T-helper 2 cell treated with Interferon-gamma antibody and Interleukin-4, amounts not matched to agents 5 μg/mL and 100 μg/mL, for 36 hours (primary cell): ENCODE data around the gene HUNK.
"Not testable (repeated sequence)": the region's sequence is repeated elsewhere in the genome, so short reads cannot be mapped to it uniquely, and the experiment has no call there.

ENCODE experiments used
- DNase-seq: peaks from one replicate; pipeline ENCODE4 v3.0.0; 2021; ENCODE audit warnings: low spot score
- H3K27ac Mint-ChIP-seq: one replicate; pipeline ENCODE4 v1.8.0; 2021; ENCODE audit warnings: mild to moderate bottlenecking, mixed read lengths
- H3K27me3 Mint-ChIP-seq: one replicate; pipeline ENCODE4 v1.8.0; 2021; ENCODE audit warnings: low read depth, mixed read lengths
- H3K36me3 Mint-ChIP-seq: one replicate; pipeline ENCODE4 v1.8.0; 2021; ENCODE audit warnings: low read depth, mixed read lengths
- H3K4me1 Mint-ChIP-seq: one replicate; pipeline ENCODE4 v1.8.0; 2021; ENCODE audit warnings: low read depth, mixed read lengths
- H3K4me3 Mint-ChIP-seq: one replicate; pipeline ENCODE4 v1.8.0; 2022; ENCODE audit warnings: mild to moderate bottlenecking, moderate library complexity, mixed read lengths
- H3K9me3 Mint-ChIP-seq: one replicate; pipeline ENCODE4 v1.8.0; 2021; ENCODE audit warnings: mixed read lengths

The HUNK gene

DNA sequence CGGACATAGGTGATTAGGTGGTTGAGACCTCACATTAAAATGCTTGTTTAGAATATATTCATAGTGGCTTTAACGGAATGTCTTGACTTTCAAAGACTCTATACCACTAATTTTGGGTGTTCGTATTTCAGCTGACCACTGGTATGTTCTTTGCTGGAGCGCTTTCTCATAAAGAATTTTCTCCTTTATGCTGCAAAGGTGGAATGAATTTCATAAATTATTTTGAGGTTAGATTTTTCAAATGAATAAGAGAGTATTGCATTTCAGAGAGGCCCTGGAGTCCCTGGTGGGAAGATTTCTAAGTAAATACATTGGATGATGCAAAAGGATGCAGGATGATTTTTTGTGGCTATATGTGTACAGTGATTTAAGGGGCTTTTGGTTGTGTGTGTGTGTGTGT, 55.8 kb downstream of the HUNK start:
- Mint-ChIP-seq H3K4me1 (no peaks in the 10 kb centered on the region), H3K36me3 (no peaks in the 10 kb centered on the region), H3K27me3 (peaks cover 2% of the 10 kb centered on the region), H3K4me3 (no peak overlapping the region), H3K27ac (no peak overlapping the region), H3K9me3 (peaks cover 4% of the 10 kb centered on the region)
- no peak for DNase-seq

DNA sequence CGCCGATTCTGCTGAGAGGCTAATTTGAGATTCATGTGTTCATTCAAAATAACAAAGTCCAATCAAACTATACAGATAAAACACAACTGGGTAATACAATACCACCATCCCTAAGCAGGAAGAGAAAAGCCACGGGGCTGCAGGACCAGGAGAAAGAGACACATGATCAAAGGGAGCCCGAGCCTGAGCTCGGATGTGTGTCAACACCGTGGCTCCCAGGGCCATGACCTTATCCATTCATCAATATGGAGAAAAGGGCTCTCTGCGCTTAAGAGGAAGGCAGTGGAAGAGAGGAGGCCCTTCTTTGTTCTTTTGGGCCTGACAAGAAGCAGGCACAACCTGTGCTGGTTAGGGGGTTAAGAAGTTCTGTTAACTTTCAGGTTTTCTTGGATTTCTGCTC, 56.7 kb downstream of the HUNK start:
- Mint-ChIP-seq H3K36me3 (no peaks in the 10 kb centered on the region), H3K9me3 (peaks cover 4% of the 10 kb centered on the region)

DNA sequence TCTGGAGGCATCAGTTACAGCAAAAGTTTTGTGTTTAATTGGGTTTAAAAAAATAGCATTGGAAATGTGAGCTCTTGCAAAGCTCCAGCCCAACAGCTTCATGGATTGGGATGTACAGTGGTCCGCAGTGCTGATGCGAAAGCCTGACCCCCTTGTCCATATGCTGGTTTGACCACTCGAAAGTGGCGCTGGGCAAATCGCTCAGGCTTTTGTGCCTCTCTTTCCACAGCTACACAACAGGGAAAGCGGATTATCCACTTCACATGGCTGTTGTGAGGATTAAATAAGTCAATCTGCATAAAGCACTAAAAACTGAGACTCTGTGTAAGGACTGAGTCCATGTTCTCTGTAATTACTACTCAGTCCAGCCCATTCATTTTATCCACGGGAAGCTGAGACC, 57.2 kb downstream of the HUNK start:
- Mint-ChIP-seq H3K4me1 (no peaks in the 10 kb centered on the region), H3K36me3 (no peaks in the 10 kb centered on the region), H3K27ac (no peak overlapping the region), H3K27me3 (peaks cover 2% of the 10 kb centered on the region), H3K4me3 (no peak overlapping the region), H3K9me3 (peaks cover 4% of the 10 kb centered on the region)
- no peak for DNase-seq

More for the DNA sequence above, 56.7 kb downstream of the HUNK start:
- H3K27ac Mint-ChIP-seq, result no peak overlapping the region
- no peak overlapping the region for H3K4me3 Mint-ChIP-seq
- peaks cover 2% of the 10 kb centered on the region for H3K27me3 Mint-ChIP-seq
- no peaks in the 10 kb centered on the region for H3K4me1 Mint-ChIP-seq
- no peak for DNase-seq

DNA sequence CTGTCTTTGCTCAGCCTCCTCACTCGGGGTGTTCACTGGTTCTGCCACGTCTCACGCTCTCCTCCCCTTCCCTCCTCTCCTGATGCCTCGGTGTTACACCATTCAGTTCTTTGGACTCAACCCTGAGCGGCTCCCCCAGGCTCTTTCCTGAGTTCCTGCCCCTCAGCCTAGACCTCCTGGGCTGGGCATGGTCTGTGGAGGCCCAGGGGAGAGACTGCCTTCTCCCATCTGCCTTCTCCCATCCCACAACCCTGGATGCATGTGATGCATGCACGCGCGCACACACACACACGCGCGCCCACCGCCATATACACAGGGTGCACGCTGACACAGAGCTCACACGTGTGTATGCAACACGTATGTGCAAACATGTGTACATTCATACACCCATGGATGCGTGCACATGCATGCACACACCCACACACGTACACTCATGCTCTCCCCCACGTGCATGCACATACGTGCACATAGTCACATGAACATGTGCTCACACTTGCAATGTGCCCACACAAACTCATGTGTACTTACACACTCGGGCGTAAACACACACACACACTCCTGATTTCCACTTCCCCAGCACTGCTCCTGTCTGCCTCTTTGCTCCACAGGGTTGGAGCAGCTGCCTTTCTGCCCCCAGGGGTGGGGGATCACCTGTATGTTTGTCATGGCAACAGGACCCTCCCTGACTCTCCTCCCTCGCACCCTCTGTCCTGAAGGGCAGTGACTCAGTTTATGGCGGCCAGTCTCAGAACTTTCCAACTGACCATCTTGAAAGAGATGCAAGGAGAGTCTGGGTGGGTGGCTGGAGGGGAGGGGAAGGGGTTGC, 59.0 kb downstream of the HUNK start:
- H3K27ac Mint-ChIP-seq, result no peak overlapping the region
- no peaks in the 10 kb centered on the region for H3K4me1 Mint-ChIP-seq

DNA sequence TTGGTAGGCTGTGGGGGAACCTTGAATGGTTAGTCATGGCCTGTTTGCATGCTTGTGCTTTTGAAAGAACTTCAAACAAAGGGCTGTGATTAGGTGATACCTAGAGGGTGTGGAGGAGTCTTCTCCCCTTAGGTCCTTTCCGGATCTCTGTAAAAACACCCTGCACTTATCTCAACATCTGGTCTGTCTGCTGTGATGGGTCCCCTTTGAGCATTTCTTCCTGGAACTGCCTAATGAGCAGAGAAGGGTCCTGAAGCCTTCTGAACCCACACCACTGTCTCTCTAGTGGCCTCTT, 59.6 kb downstream of the HUNK start:
- H3K4me1 Mint-ChIP-seq, result no peaks in the 10 kb centered on the region
- no peak overlapping the region for H3K27ac Mint-ChIP-seq
- no peak overlapping the region for H3K4me3 Mint-ChIP-seq
- DNase-seq, result no peak
- H3K9me3 Mint-ChIP-seq, result no peaks in the 10 kb centered on the region
- peaks cover 2% of the 10 kb centered on the region for H3K27me3 Mint-ChIP-seq
- no peaks in the 10 kb centered on the region for H3K36me3 Mint-ChIP-seq

More for the DNA sequence above, 59.0 kb downstream of the HUNK start:
- no peak overlapping the region for H3K4me3 Mint-ChIP-seq
- H3K36me3 Mint-ChIP-seq, result no peaks in the 10 kb centered on the region
- peaks cover 2% of the 10 kb centered on the region for H3K27me3 Mint-ChIP-seq
- no peaks in the 10 kb centered on the region for H3K9me3 Mint-ChIP-seq
- DNase-seq, result no peak

DNA sequence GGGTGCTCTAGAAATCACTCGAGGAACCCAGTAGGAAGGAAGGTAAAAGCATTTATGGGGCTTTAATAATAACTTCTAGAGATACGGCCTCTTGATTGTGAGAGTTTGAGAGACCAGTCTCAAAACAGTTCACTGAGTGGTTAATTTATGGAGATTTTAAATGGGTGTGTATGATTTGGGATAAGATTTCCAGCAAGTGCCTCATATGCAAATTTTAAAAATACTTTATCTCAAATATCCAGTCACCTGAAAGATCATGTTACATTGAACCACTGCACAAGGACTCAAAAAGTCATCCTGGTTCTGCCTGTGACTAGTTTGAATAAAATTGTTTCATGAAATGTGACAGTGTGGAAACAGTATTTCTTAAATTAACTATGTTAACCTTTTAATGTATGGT, 64.5 kb downstream of the HUNK start:
- H3K4me1 Mint-ChIP-seq, result no peaks in the 10 kb centered on the region
- H3K36me3 Mint-ChIP-seq, result no peaks in the 10 kb centered on the region

DNA sequence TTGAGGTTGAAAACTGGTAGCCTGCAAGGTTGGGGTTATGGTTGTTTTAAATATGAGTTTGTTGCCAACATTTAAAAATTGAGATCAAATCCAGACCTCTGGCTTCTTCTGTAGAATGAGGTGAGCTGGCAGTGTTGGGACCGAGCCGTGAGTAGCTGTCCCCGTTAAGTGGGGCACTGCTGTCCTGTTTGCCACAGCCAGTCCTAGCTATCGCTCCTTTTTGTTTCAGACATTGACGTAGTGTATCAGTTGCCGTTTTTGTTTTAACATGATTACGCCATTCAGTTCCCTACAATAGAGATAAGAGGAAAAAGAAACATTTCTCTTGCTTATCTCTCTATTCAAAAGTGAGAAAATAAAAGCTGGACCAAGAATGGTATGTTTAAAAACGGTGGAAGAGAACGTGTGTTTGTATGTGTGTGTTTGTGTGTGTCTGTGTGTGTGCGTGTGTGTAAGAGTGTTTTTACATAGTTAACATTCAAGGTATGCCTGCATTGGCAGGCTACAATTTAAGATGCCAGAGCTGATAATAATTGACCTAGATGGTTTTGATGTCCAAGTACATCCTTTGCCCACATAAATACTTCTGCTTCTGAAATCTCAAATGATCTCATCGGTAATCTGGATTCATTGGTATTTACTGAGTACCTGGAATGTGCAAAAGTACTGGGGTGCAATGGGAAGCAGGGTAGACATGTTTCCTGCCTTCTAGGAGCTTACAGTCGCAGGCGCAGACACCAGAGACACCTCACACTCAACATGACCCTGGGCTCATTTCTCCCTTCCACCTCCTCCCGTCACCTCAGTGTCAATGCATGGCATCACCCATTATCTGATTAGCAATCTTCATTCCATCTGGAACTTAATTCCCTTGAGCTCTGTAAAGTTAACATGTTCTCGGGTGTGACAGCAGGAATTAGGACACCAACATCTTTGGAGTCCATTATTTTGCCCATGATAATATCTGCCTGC, 65.8 kb downstream of the HUNK start:
- H3K4me3 Mint-ChIP-seq, result no peak overlapping the region
- no peak for DNase-seq
- no peak overlapping the region for H3K27ac Mint-ChIP-seq
- H3K9me3 Mint-ChIP-seq, result no peaks in the 10 kb centered on the region
- no peaks in the 10 kb centered on the region for H3K36me3 Mint-ChIP-seq
- H3K4me1 Mint-ChIP-seq, result no peaks in the 10 kb centered on the region
- peaks cover 5% of the 10 kb centered on the region for H3K27me3 Mint-ChIP-seq

More for the DNA sequence above, 64.5 kb downstream of the HUNK start:
- Mint-ChIP-seq H3K4me3 (no peak overlapping the region), H3K27ac (no peak overlapping the region), H3K9me3 (no peaks in the 10 kb centered on the region), H3K27me3 (peaks cover 3% of the 10 kb centered on the region)
- DNase-seq, result no peak

DNA sequence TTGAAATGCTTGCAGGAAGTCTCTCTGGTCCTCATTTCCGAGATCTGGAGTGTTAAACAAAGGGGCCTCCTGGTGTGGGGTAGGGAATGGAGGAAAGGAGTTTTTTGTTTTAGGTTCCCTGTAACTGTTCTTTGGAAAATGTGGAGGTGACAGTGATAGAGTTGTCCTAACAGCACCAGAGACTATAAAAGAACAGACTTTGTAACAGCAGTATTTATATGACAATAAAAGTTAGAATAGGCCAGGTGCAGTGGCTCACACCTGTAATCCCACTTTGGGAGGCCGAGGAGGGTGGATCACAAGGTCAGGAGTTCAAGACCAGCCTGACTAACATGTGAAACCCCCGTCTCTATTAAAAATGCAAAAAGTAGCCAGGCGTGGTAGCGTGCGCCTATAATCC, 68.9 kb downstream of the HUNK start:
- Mint-ChIP-seq H3K4me3 (no peak overlapping the region), H3K36me3 (no peaks in the 10 kb centered on the region), H3K4me1 (no peaks in the 10 kb centered on the region), H3K27me3 (peaks cover 8% of the 10 kb centered on the region), H3K9me3 (no peaks in the 10 kb centered on the region), H3K27ac (no peak overlapping the region)
- no peak for DNase-seq

DNA sequence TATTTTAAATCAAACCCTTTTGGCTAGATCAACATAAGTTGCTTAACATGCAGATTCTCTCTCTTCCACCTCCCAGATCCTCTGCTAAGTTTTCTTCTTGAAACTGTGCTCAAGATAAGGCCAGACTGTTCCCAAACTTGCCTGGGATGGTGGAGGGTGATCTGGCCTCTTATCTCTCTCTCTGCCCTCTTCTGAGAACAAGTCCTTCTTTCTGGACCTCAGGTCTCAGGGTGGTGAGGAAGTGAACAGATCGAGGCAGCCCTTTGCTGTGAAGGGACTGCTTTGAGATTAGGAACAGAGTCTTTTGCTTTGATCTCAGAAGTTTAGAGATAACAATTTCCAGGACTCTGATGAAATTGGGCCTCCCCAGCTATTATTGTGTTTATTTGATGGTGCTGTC, 70.7 kb downstream of the HUNK start:
- Mint-ChIP-seq H3K9me3 (no peaks in the 10 kb centered on the region), H3K4me3 (no peak overlapping the region), H3K36me3 (no peaks in the 10 kb centered on the region), H3K27me3 (peaks cover 5% of the 10 kb centered on the region), H3K4me1 (no peaks in the 10 kb centered on the region), H3K27ac (no peak overlapping the region)
- no peak for DNase-seq

DNA sequence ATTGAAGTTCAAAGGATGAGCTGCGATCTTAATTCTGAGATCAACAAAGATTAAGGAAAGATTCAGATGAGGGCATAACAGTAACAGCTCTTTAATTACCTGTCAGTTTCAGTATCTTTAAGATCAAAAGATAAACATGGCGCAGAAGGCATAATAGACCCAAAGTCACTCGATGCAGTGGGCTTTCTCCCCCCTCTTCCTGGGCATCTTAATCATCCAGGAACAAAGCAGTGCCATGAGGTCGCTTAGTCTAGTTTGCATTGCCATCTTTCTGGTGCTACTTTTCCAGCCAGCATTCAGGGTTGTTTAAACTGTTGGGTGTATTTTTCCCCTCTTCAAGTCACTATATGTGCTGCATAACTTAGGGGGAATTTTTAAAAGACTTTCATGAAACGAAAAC, 72.3 kb downstream of the HUNK start:
- peaks cover 5% of the 10 kb centered on the region for H3K27me3 Mint-ChIP-seq
- H3K9me3 Mint-ChIP-seq, result no peaks in the 10 kb centered on the region
- H3K27ac Mint-ChIP-seq, result no peak overlapping the region
- DNase-seq, result no peak
- H3K36me3 Mint-ChIP-seq, result no peaks in the 10 kb centered on the region
- no peak overlapping the region for H3K4me3 Mint-ChIP-seq
- no peaks in the 10 kb centered on the region for H3K4me1 Mint-ChIP-seq

DNA sequence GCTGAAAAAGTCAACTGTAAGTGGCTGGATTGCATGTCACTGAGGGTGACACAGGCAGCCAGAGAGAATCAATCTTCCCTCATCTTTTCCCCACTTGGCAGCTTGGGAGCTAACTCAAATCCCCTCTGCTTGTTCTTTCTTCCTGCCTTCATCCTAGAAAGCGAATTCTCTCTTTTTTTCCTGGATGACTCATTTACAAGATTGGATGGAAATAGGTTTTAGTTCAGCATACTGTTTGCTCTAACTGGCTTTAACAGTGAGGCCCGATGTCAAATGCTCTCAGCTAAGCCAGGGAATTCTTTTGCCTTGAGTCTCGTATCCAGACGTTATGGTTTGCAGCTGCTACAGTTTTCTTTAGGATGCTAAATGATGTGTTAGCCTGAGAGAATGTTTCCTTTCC, 72.7 kb downstream of the HUNK start:
- no peaks in the 10 kb centered on the region for H3K4me1 Mint-ChIP-seq
- H3K27me3 Mint-ChIP-seq, result peaks cover 5% of the 10 kb centered on the region
- H3K36me3 Mint-ChIP-seq, result no peaks in the 10 kb centered on the region
- H3K4me3 Mint-ChIP-seq, result no peak overlapping the region
- no peaks in the 10 kb centered on the region for H3K9me3 Mint-ChIP-seq
- DNase-seq, result no peak
- no peak overlapping the region for H3K27ac Mint-ChIP-seq

DNA sequence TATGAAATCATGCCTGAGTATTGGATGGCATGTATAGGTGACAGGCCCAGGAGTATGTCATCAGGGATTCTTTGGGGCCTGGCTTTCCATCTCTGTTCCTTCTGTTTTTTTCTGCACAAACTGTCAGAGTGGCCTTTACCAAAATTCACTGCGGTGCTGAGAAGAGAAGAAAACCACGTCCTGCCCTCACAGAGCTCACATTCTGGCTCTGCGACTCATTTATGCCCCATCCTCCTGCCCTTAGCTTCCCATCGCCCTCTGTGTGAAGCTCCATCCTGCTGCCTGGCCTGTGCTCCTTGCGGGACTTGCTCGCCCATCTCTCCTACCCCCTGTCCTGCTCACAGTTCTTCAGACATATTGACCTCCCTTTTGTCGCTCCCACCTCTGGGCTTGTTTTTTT, 73.4 kb downstream of the HUNK start:
- H3K27ac Mint-ChIP-seq, result no peak overlapping the region
- no peaks in the 10 kb centered on the region for H3K9me3 Mint-ChIP-seq
- no peak for DNase-seq
- peaks cover 5% of the 10 kb centered on the region for H3K27me3 Mint-ChIP-seq
- H3K4me1 Mint-ChIP-seq, result no peaks in the 10 kb centered on the region
- H3K4me3 Mint-ChIP-seq, result no peak overlapping the region
- no peaks in the 10 kb centered on the region for H3K36me3 Mint-ChIP-seq

DNA sequence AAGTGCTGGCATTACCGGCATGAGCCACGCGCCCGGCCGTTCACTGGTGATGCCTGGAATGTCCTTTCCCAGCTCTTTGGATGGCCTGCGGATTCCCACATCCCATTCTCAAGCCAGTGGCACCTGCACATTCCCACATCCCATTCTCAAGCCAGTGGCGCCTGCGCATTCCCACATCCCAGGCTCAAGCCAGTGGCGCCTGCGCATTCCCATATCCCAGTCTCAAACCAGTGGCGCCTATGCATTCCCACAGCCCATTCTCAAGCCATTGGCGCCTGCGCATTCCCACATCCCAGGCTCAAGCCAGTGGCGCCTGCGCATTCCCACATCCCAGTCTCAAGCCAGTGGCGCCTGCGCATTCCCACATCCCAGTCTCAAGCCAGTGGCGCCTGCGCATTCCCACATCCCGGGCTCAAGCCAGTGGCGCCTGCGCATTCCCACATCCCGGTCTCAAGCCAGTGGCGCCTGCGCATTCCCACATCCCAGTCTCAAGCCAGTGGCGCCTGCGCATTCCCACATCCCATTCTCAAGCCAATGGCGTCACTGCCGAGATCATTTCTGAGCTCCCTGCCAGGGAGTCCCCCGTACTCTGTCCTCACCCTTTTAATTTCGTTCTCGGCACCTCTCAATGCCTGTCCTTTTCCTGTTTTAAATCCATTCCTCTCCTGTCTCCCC, 74.2 kb downstream of the HUNK start:
- DNase-seq, H3K4me3 Mint-ChIP-seq, H3K4me1 Mint-ChIP-seq: not testable (repeated sequence)

DNA sequence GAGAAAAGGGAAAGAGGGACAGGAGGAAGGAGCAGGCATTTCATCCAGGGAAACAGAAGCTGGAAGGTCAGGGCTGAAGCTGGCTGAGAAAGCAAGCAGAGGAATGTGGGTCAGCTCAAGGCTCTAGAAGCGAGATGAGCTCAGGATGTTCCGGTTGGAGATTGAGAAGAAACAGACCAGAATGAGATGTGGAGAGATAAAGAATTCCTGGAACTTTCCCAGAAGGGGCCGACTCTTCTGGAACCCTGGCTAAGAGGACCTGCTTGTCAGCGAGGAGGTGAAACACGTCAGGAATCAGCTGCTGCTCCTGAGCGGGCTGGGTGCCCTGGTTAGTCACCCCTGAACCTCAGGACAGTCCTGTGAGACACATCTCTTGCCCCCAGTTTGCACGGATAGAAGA, 75.9 kb downstream of the HUNK start:
- H3K27me3 Mint-ChIP-seq, result peaks cover 3% of the 10 kb centered on the region
- H3K4me1 Mint-ChIP-seq, result no peaks in the 10 kb centered on the region
- H3K27ac Mint-ChIP-seq, result no peak overlapping the region
- H3K36me3 Mint-ChIP-seq, result no peaks in the 10 kb centered on the region
- DNase-seq, result no peak
- no peak overlapping the region for H3K4me3 Mint-ChIP-seq
- H3K9me3 Mint-ChIP-seq, result no peaks in the 10 kb centered on the region

More for the DNA sequence above, 74.2 kb downstream of the HUNK start:
- H3K27ac Mint-ChIP-seq, H3K36me3 Mint-ChIP-seq, H3K27me3 Mint-ChIP-seq, H3K9me3 Mint-ChIP-seq: not testable (repeated sequence)
